Astrocyte of the cerebellum (primary cell): Measurements from ENCODE around the gene RFC1.
"Not testable (repeated sequence)": the region's sequence is repeated elsewhere in the genome, so short reads cannot be mapped to it uniquely, and the experiment has no call there.

Experiments used
- DNase-seq: peaks from one replicate; pipeline ENCODE4 v3.0.0-alpha.2; 2011; ENCODE audit warnings: low read depth
- H3K4me3 ChIP-seq: 2 replicates; pipeline ENCODE4 v1.5.1; 2011; ENCODE audit warnings: mild to moderate bottlenecking, low read depth, low read length, moderate library complexity
- CTCF ChIP-seq: IDR thresholded peaks from 2 replicates; pipeline ENCODE4 v1.5.1; 2012; ENCODE audit warnings: low read length, low read depth, moderate library complexity, mild to moderate bottlenecking; ENCODE audit errors: missing control alignments
- in situ Hi-C: cut with HindIII; loops from 2 replicates; pipeline ENCODE4 v1.10.0; 2017; ENCODE audit warnings: low sequenced_read_pairs

Gene RFC1

DNA sequence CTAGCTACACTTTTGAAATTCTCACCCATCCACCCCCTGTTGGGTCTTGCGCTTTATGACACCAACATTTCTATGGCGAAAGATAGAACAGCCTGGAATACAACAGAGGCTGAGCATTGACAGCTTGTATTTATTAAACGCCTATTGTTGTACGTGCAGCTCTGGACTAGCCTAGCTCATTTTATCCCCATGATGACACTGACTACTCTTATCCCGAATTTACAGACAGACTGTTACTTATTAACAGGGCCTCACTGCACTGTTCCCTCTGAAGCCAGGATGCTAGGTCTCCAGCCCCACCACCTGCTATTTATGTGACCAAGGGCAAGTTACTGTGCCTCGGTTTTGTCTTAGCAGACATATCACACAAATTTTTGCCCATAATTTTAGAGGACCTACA is 1.0 kb upstream of the RFC1 start:
- no peak for DNase-seq
- in situ Hi-C loops: no loop called here
- H3K4me3 ChIP-seq: no peak overlapping the region
- no peak for TF ChIP-seq CTCF

DNA sequence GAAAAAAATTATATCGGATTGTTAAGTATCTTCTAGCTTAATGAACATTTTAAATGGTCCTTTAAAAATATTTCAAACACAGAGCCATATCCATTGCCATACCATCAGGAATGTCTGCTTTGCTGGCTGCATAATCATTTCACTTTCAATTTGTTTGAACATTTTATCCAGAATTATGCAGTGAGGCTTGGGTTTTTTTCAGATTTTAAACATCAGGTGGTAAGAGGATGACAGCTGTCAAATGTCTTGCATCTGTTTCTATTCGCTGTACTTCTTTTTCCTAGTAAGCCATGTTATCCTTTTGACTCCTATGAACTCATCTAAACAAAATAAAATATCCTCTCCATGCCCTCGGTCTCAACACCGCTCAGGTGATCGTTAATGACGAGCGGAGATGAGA is 802 bp downstream of the RFC1 start:
- no peak for DNase-seq
- in situ Hi-C loops: no loop called here
- H3K4me3 ChIP-seq: peak overlapping the region; percentile 96
- TF ChIP-seq CTCF: no peak

DNA sequence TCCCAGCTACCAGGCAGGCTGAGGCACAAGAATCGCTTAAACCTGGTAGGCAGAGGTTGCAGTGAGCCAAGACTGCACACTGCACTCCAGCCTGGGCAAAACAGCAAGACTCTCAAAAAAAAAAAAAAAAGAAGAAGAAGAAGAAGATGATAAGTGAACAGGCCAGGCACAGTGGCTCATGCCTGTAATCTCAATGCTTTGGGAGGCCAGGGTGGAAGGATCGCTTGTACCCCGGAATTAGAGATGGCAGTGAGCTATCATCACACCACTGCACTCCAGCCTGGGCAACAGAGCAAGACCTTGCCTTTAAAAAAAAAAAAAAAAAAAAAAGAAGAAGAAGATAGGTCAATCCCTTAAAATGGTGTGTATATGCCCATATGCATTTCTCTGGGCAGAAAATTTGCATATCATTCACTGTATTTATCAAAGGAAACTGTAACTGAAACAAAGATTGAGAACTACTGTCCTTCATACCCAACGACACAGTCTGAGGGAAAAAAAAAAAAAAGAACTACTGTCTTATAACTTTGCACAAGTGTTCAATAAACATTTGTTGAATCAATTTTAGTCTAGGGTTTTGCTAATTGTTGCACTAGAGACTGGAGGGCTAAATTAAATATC is 2.3 kb downstream of the RFC1 start:
- H3K4me3 ChIP-seq: no peak overlapping the region
- DNase-seq: no peak
- TF ChIP-seq CTCF: no peak
- in situ Hi-C loops: no loop called here

DNA sequence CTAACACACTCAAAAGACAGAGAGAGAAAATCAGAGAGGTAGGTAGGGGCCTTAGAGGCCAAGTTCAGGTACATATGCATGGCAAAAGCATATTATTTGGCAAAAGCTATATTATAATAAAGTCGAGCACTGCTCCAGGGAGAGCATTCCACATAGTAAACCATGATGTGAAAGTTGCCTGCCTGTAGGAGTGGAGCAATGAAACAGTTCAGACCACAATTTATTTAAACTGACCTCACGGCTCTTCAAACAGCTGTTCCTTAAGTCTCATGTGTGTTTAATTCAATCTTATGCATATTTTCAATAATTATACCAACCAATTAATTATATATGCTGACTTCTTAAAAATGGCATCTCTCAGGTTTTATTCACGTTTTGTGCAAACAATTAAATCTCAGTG is 3.3 kb downstream of the RFC1 start:
- no peak for TF ChIP-seq CTCF
- in situ Hi-C loops: no loop called here
- DNase-seq: no peak
- H3K4me3 ChIP-seq: no peak overlapping the region

- DNase-seq, in situ Hi-C loops, H3K4me3 ChIP-seq: not testable (repeated sequence)
Measured at GRCh38 chr4:39360611-39361010, 5.6 kb downstream of the RFC1 start.

DNA sequence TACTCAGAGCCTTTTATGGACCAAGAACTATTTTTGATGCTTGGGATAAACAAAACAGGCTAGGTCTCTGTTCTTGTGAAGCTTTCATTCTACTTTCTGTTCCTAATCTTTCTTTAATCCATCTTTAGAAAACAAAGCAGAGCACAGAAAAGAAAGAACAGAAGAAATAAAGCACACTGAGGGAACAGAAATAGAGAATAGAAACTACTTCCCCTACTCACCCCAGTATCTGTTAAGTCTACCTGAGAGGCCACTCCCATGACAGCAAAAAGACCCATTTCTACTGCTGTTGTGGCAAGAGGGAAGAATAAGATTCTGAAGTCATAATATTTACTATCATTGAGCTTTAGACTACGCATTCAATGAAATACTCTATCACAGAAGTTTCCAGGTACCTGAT is 9.2 kb downstream of the RFC1 start:
- DNase-seq: no peak
- TF ChIP-seq CTCF: no peak
- in situ Hi-C loops: no loop called here
- no peak overlapping the region for H3K4me3 ChIP-seq

GRCh38 chr4:39354254-39354552 is 12.0 kb downstream of the RFC1 start:
- in situ Hi-C loops: no loop called here
- TF ChIP-seq CTCF: no peak
- no peak overlapping the region for H3K4me3 ChIP-seq
- DNase-seq: no peak
